ENCODE results near the gene ARHGAP9.
A peak's percentile ranks its signal among the peaks of the same experiment; 100 is the strongest.
"Not testable (repeated sequence)": the region's sequence is repeated elsewhere in the genome, so short reads cannot be mapped to it uniquely, and the experiment has no call there.

Gene ARHGAP9

GRCh38 chr12:57441393-57441792 is 38.3 kb downstream of the ARHGAP9 start:
- peaks cover 17% of the 10 kb centered on the region for H3K27me3 Mint-ChIP-seq (ENCODE audit: low read depth)

GRCh38 chr12:57439762-57440266 is 39.9 kb downstream of the ARHGAP9 start:
- Mint-ChIP-seq H3K4me1 (ENCODE audit: low read depth) (peaks cover 4% of the 10 kb centered on the region), H3K4me3 (no peak overlapping the region), H3K27ac (no peak overlapping the region), H3K27me3 (ENCODE audit: low read depth) (peaks cover 17% of the 10 kb centered on the region), H3K9me3 (peaks cover 10% of the 10 kb centered on the region), H3K36me3 (ENCODE audit: low read depth) (peaks cover 3% of the 10 kb centered on the region)

More at GRCh38 chr12:57441393-57441792, 38.3 kb downstream of the ARHGAP9 start:
- H3K36me3 Mint-ChIP-seq (ENCODE audit: low read depth); H3K27ac Mint-ChIP-seq; H3K4me1 Mint-ChIP-seq (ENCODE audit: low read depth); H3K4me3 Mint-ChIP-seq: not testable (repeated sequence)
- H3K9me3 Mint-ChIP-seq = peaks cover 10% of the 10 kb centered on the region

GRCh38 chr12:57438400-57438799 is 41.3 kb downstream of the ARHGAP9 start:
- peaks cover 3% of the 10 kb centered on the region for H3K36me3 Mint-ChIP-seq (ENCODE audit: low read depth)
- H3K27me3 Mint-ChIP-seq (ENCODE audit: low read depth) = peaks cover 17% of the 10 kb centered on the region
- H3K27ac Mint-ChIP-seq = no peak overlapping the region
- peaks cover 4% of the 10 kb centered on the region for H3K4me1 Mint-ChIP-seq (ENCODE audit: low read depth)
- H3K9me3 Mint-ChIP-seq = peaks cover 10% of the 10 kb centered on the region
- no peak overlapping the region for H3K4me3 Mint-ChIP-seq

- no peaks in the 10 kb centered on the region for H3K36me3 Mint-ChIP-seq (ENCODE audit: low read depth)
- H3K27me3 Mint-ChIP-seq (ENCODE audit: low read depth) = peaks cover 6% of the 10 kb centered on the region
- H3K9me3 Mint-ChIP-seq = no peaks in the 10 kb centered on the region
- peaks cover 14% of the 10 kb centered on the region for H3K4me1 Mint-ChIP-seq (ENCODE audit: low read depth)
- H3K27ac Mint-ChIP-seq = peak overlapping the region; percentile 60
- H3K4me3 Mint-ChIP-seq = no peak overlapping the region
Measured at GRCh38 chr12:57435293-57435692, 44.4 kb downstream of the ARHGAP9 start.

- H3K27me3 Mint-ChIP-seq (ENCODE audit: low read depth) = peaks cover 6% of the 10 kb centered on the region
- H3K27ac Mint-ChIP-seq = peak within 1 kb of the TSS; percentile 60
- H3K4me3 Mint-ChIP-seq = no peak within 1 kb of the TSS
Measured at GRCh38 chr12:57434517-57435223, 45.0 kb downstream of the ARHGAP9 start, which contains the start of gene INHBC. TSS of gene INHBC (plus strand) at chr12:57434784. CDS start at chr12:57434887, 103 bp downstream.

GRCh38 chr12:57433370-57433769 is 46.3 kb downstream of the ARHGAP9 start:
- peaks cover 22% of the 10 kb centered on the region for H3K4me1 Mint-ChIP-seq (ENCODE audit: low read depth)
- H3K36me3 Mint-ChIP-seq (ENCODE audit: low read depth) = peaks cover 3% of the 10 kb centered on the region
- no peaks in the 10 kb centered on the region for H3K9me3 Mint-ChIP-seq
- H3K27me3 Mint-ChIP-seq (ENCODE audit: low read depth) = peaks cover under 1% of the 10 kb centered on the region
- no peak overlapping the region for H3K4me3 Mint-ChIP-seq
- H3K27ac Mint-ChIP-seq = no peak overlapping the region

More at GRCh38 chr12:57434517-57435223, 45.0 kb downstream of the ARHGAP9 start, which contains the start of gene INHBC:
- Mint-ChIP-seq H3K36me3 (ENCODE audit: low read depth) (peaks cover 2% of the 10 kb centered on the region), H3K4me1 (ENCODE audit: low read depth) (peaks cover 16% of the 10 kb centered on the region), H3K9me3 (no peaks in the 10 kb centered on the region)

GRCh38 chr12:57431654-57432188 is 47.9 kb downstream of the ARHGAP9 start:
- peak overlapping the region; percentile 97 for H3K27ac Mint-ChIP-seq
- no peaks in the 10 kb centered on the region for H3K9me3 Mint-ChIP-seq
- H3K36me3 Mint-ChIP-seq (ENCODE audit: low read depth) = peaks cover 3% of the 10 kb centered on the region
- H3K4me3 Mint-ChIP-seq = peak overlapping the region; percentile 86
- H3K27me3 Mint-ChIP-seq (ENCODE audit: low read depth) = no peaks in the 10 kb centered on the region
- H3K4me1 Mint-ChIP-seq (ENCODE audit: low read depth) = peaks cover 25% of the 10 kb centered on the region

DNA sequence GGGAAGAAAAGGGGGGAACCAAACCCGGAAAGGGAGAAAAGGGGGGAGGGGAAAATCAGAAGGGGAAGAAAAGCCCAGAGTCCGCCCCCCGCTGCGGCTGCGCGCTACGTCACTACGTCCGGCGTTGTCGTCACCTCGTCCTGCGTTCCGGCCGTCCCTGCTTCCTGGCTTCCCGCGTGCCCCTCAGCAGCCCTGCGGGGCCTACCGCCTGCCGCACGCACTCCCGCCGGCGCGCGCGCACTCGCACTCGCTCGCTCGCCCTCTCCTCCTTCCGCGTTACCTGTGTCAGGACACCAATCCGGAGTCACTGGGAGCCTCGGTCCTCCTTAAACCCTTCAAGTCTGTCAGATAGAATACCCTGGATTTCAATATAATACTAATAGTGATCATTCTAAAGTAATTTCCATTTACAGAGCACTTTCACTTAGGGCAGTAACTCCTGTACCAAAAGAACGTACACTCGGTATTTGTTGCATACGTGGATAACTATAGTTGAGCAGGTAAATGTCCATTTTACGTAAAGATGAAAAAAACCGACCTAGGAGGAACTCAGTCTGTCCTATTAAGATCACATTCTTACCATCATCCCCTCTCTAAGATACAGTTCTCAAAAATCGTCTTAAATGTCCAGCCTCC is 48.6 kb downstream of the ARHGAP9 start, which contains the start of gene R3HDM2:
Gene R3HDM2 (minus strand): TSS at position 113 of the 636 bp plus-strand sequence. CDS start 120,615 bp downstream, outside the sequence.
- Mint-ChIP-seq H3K4me1 (ENCODE audit: low read depth) (peaks cover 30% of the 10 kb centered on the region), H3K4me3 (peak within 1 kb of the TSS; percentile 94), H3K27me3 (ENCODE audit: low read depth) (no peaks in the 10 kb centered on the region), H3K27ac (peak within 1 kb of the TSS; percentile 99), H3K9me3 (no peaks in the 10 kb centered on the region), H3K36me3 (ENCODE audit: low read depth) (peaks cover 5% of the 10 kb centered on the region)

GRCh38 chr12:57430112-57430930 is 49.3 kb downstream of the ARHGAP9 start:
- Mint-ChIP-seq H3K4me3 (peak overlapping the region; percentile 94), H3K9me3 (no peaks in the 10 kb centered on the region), H3K4me1 (ENCODE audit: low read depth) (peaks cover 28% of the 10 kb centered on the region), H3K27ac (peak overlapping the region; percentile 99), H3K27me3 (ENCODE audit: low read depth) (no peaks in the 10 kb centered on the region), H3K36me3 (ENCODE audit: low read depth) (peaks cover 5% of the 10 kb centered on the region)

DNA sequence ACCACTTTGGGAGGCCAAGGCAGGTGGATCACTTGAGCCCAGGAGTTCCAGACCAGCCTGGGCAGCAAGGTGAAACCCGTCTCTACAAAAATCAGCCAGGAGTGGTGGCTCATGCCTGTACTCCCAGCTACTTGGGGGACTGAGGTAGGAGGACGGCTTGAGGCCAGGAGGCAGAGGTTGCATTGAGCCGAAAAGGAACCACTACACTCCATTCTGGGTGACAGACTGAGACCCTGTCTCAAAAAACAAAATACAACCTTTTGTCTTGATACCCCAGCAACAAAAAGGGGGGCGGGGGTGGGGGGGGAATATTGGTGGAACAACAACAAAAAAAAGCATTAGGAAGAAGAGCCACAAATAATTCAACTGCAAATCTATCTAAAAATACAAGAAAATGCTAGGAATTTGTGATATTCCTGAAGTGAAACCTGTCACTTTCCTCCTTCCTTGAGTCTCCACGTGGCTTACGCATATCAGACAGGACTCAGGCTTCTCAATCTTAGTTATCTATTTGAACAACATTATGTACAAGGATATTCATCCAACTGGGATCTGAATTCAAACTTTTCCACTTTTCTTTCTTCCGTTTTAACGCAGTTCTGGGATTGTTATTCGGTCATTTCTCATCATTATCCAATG is 50.1 kb downstream of the ARHGAP9 start:
- no peaks in the 10 kb centered on the region for H3K9me3 Mint-ChIP-seq
- H3K4me3 Mint-ChIP-seq = peak overlapping the region; percentile 94
- peaks cover 6% of the 10 kb centered on the region for H3K36me3 Mint-ChIP-seq (ENCODE audit: low read depth)

DNA sequence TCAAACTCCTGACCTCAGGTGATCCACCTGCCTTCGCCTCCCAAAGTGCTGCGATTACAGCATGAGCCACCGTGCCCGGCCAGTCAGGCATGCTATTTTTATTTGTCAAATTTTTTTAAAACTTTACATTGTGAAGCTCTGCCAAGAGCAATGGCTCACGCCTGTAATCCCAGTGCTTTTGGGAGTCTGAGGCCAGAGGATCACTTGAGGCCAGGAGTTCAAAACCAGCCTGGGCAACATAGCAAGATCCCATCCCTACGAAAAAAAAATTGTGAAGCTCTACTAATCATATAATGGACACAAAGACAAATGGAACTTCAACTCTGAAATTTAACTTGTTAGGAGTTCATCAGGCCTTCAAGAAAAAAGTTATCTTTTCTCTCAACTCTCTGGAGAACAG is 50.7 kb downstream of the ARHGAP9 start:
- H3K36me3 Mint-ChIP-seq (ENCODE audit: low read depth) = peaks cover 10% of the 10 kb centered on the region
- peaks cover 27% of the 10 kb centered on the region for H3K4me1 Mint-ChIP-seq (ENCODE audit: low read depth)
- no peaks in the 10 kb centered on the region for H3K9me3 Mint-ChIP-seq
- H3K4me3 Mint-ChIP-seq = peak overlapping the region; percentile 94
- H3K27ac Mint-ChIP-seq = peak overlapping the region; percentile 74
- no peaks in the 10 kb centered on the region for H3K27me3 Mint-ChIP-seq (ENCODE audit: low read depth)

More for the DNA sequence above, 50.1 kb downstream of the ARHGAP9 start:
- Mint-ChIP-seq H3K4me1 (ENCODE audit: low read depth) (peaks cover 27% of the 10 kb centered on the region), H3K27ac (peak overlapping the region; percentile 99), H3K27me3 (ENCODE audit: low read depth) (no peaks in the 10 kb centered on the region)

GRCh38 chr12:57426948-57427347 is 52.7 kb downstream of the ARHGAP9 start:
- not testable (repeated sequence) for H3K4me3 Mint-ChIP-seq

More at GRCh38 chr12:57426948-57427347, 52.7 kb downstream of the ARHGAP9 start:
- H3K27ac Mint-ChIP-seq; H3K9me3 Mint-ChIP-seq; H3K27me3 Mint-ChIP-seq (ENCODE audit: low read depth): not testable (repeated sequence)
- H3K4me1 Mint-ChIP-seq (ENCODE audit: low read depth) = peaks cover 27% of the 10 kb centered on the region
- H3K36me3 Mint-ChIP-seq (ENCODE audit: low read depth) = peaks cover 18% of the 10 kb centered on the region

Data from T-helper 1 cell treated with Interleukin-12 subunit alpha and Interleukin-12 subunit beta and Interleukin-4 antibody, amounts not matched to agents 30 μg/mL and 1 μg/mL, for 36 hours (primary cell).